OCI-LY7 (cell line): ENCODE measurements around the gene SLC16A14.

Experiments
- EZH2phosphoT487 ChIP-seq: fragments of 200-600 bp; sonication (generic); IDR thresholded peaks from 2 replicates; pipeline ENCODE4 v1.6.1; 2018; ENCODE audit warnings: low read depth, borderline replicate concordance, mild to moderate bottlenecking, mixed run types, antibody characterized with exemption, low read length, moderate library complexity, mixed read lengths
- TF ChIP-seq, protein P1 (sequence below): fragments of 200-600 bp; sonication (generic); conservative IDR thresholded peaks from 2 replicates; pipeline ENCODE4 v1.5.1; 2014; ENCODE audit warnings: mild to moderate bottlenecking, antibody characterized with exemption, low read length, moderate library complexity, mixed read lengths

DNA sequence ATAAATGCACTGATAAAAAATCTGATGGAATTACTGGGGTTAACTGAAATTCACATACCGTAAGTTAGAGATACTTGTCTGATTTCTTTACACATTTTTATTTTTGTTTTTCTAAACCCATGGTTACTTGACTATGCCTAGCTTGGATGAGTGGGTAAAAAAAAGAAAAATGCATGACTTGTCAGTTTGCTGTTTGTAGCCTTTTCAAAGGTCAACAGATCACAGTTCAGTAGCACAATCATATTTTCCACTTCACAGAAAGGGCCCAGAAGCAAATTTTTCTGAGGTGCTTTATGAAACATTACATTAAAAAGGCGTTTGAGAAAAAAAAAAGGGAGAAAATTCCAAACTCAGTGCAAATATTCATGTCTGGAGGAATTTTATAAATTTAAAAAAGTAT is 16.4 kb downstream of the SLC16A14 start:
- TF ChIP-seq, protein P1, sequence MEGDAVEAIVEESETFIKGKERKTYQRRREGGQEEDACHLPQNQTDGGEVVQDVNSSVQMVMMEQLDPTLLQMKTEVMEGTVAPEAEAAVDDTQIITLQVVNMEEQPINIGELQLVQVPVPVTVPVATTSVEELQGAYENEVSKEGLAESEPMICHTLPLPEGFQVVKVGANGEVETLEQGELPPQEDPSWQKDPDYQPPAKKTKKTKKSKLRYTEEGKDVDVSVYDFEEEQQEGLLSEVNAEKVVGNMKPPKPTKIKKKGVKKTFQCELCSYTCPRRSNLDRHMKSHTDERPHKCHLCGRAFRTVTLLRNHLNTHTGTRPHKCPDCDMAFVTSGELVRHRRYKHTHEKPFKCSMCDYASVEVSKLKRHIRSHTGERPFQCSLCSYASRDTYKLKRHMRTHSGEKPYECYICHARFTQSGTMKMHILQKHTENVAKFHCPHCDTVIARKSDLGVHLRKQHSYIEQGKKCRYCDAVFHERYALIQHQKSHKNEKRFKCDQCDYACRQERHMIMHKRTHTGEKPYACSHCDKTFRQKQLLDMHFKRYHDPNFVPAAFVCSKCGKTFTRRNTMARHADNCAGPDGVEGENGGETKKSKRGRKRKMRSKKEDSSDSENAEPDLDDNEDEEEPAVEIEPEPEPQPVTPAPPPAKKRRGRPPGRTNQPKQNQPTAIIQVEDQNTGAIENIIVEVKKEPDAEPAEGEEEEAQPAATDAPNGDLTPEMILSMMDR: no peak
- no peak for TF ChIP-seq EZH2phosphoT487
